ENCODE results near the gene EFHC2.

DNA sequence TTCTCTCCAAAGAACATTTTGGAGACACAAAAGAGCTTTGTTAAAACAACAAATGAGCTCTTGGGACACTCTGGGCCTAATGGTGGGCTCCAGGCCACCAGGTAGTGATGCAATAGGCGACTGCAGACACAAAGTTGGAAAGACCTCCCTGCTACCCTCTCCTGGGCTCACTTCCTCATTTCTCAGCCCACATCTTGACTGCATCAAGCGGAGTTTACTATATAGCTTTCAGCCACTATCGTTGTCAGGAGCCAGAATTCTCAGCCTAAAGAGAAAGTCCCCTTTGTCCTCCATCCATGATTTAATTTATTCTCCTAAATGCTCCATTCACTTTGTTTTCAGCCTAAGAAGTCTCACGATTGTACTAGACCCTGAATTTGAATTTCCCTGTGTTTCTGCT is 114.9 kb downstream of the EFHC2 start:
- TF ChIP-seq POLR2AphosphoS5 (IDR thresholded peaks at IDR 0.05): no peak
- TF ChIP-seq, protein P1, sequence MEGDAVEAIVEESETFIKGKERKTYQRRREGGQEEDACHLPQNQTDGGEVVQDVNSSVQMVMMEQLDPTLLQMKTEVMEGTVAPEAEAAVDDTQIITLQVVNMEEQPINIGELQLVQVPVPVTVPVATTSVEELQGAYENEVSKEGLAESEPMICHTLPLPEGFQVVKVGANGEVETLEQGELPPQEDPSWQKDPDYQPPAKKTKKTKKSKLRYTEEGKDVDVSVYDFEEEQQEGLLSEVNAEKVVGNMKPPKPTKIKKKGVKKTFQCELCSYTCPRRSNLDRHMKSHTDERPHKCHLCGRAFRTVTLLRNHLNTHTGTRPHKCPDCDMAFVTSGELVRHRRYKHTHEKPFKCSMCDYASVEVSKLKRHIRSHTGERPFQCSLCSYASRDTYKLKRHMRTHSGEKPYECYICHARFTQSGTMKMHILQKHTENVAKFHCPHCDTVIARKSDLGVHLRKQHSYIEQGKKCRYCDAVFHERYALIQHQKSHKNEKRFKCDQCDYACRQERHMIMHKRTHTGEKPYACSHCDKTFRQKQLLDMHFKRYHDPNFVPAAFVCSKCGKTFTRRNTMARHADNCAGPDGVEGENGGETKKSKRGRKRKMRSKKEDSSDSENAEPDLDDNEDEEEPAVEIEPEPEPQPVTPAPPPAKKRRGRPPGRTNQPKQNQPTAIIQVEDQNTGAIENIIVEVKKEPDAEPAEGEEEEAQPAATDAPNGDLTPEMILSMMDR (IDR thresholded peaks at IDR 0.05 in 8 of 11, conservative IDR thresholded peaks at IDR 0.05 in 3 of 11): no peak
- TF ChIP-seq POLR2A (IDR thresholded peaks at IDR 0.05): no peak
